ENCODE data around the gene HOXA6.

GRCh38 chr7:27159266-27160144 is 11.9 kb upstream of the HOXA6 start:
- no peak for TF ChIP-seq CTCF (IDR thresholded peaks at IDR 0.05; ENCODE audit: borderline replicate concordance, extremely low read depth, low read length, poor library complexity, severe bottlenecking)
- no peak for TF ChIP-seq EZH2 (IDR thresholded peaks at IDR 0.05; ENCODE audit: borderline replicate concordance, low read depth, low read length, severe bottlenecking)

Measured in DND-41 (cell line).